HG03108 (cell line): ENCODE measurements around the gene CHP1.
"Not testable (repeated sequence)": the region's sequence is repeated elsewhere in the genome, so short reads cannot be mapped to it uniquely, and the experiment has no call there.

Experiments
- ATAC-seq: cut with Tn5 transposase; IDR thresholded peaks from one replicate; pipeline ENCODE4 v1.9.1; 2021; ENCODE audit warnings: moderate library complexity; ENCODE audit not compliant: unreplicated experiment

The CHP1 gene

DNA sequence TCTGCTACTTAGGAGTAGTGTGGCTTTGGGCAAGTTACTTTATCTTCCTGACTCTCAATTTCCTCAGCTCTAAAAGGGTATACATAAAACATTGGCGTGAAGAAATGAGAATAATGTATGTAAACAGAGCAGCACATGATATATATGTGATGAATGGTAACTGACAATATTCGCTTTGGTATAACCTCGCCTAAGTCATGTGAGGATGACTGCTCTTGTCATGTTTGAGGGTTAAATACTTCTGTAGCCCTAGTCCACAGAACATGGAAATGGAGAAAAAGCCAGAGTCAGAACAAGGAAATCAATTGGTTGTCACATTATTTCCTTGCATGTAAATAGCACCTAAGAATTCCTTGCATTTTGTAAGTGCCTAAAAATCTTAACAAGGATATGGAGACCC is 25.0 kb downstream of the CHP1 start:
- ATAC-seq: no peak

DNA sequence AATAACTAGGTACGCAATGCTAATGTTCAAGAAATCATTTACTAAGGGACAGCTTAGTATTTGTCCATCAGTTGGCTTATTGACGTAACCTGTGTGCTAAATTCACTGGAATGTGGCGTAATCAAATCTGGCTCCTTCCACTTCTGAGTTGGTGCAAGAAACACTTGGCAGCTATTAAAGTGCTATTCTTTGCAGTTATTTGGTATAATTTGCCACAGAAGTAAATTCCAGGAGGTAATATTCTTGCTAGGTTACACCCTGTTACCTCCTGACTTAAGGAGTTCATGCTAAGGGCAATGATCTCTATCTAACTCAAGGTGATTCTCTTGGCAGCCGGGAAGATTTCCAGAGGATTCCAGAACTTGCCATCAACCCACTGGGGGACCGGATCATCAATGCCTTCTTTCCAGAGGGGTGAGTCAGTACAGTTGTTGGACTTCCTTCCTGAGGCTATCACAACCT is 25.5 kb downstream of the CHP1 start:
- ATAC-seq: no peak

DNA sequence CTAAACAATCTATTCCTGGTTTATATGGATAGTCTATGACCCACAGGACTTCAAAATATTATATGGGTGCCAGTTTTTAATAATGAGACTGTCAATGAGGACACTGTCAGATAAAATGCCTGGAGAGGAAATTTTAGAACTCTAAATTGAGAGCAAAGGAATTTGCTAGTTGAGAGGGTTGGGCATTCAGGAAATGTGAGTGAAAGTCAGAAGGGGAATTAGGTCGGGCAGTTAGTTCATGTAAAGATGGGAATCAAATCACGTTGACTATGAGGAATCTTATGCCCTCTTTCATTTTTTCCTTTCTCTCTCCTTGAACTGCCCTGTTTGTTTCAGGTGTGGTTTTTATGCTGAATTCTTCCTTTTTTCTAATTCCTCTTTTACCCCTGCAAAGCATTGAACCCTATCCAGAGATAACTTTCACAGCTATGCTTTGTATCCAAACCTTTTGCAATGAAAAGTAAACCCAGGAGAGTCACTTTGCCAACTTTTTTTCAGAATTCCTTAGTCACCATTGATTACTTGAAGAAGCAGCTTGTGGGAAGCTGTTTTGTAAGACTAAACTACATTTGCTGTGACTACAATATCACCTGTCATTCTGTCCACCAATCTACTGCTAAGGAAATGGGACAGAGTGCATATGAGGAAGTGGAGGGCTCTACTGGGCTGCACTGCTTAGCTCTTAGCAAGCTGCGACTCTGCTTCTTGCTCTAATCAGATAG is 27.8 kb downstream of the CHP1 start:
- no peak for ATAC-seq

- no peak for ATAC-seq
These were observed 28.6 kb downstream of the CHP1 start for GRCh38 chr15:41259546-41260189.

DNA sequence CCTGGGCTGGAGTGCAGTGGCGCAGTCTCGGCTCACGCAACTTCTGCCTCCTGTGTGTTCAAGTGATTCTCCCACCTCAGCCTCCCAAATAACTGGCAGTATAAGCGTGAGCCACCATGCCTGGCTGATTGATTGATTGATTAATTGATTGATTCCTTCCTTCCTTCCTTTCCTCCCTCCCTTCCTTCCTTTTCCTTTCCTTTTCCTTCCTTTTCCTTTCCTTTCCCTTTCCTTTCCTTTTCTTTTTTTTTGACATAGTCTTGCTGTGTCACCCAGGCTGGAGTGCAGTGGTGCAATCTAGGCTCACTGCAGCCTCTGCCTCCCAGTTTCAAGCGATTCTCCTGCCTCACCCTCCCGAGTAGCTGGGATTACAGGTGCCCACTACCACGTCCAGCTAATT is 29.9 kb downstream of the CHP1 start:
- ATAC-seq: not testable (repeated sequence)

DNA sequence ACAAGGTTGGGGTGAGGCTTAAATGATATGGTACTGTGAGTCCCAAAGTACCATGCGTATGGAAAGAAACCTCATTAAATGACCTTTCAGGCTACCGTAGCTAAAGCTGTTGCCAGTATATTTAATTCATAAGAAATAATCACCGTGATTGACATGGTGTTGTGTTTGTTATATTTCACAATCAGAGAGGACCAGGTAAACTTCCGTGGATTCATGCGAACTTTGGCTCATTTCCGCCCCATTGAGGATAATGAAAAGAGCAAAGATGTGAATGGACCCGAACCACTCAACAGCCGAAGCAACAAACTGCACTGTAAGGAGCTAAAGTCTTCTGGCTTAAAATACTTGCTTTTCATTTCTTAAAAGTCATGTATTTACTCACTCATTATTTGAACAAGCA is 31.5 kb downstream of the CHP1 start:
- ATAC-seq: no peak

DNA sequence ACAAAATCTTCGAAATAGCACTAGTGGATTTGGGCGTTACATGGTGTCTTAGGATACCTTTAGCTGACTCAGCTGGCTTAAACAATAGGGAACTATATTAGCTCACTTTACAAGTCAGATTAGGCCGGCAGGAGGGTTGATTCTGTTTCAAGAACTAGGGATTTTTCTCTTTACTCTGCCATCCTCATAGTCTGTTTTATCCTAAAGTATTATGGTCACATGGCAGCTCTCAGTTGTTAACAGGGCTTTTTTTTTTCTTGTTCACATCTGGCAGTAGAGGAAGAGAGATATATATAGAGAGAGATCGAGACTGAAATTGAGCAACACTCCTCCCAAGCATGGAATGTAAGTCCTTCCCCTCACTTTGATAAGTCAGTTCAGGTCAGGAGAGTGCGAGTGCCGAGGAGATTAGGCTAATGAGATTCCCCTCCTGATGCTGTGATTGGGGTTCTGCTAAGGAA is 32.9 kb downstream of the CHP1 start:
- no peak for ATAC-seq

- ATAC-seq: no peak
These were observed 38.8 kb downstream of the CHP1 start for GRCh38 chr15:41269887-41270286.

DNA sequence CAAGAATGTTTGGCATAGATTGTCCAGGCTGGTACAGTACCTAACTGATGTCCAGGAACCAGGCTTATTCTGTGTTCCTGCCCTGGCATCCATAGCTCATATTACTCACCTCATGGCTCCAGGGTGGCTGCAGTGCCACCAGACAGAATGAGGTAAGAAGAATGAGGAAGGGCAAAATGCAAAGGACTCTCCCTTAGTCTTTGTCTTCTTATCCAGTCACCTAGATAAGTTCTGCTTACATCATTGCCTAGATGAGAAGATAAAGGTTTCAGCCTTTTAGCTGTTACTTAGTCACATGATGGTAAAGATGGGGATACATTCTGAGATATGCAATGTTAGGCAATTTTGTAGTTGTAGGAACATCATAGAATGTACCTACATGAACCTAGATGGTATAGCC is 45.8 kb downstream of the CHP1 start:
- no peak for ATAC-seq

- no peak for ATAC-seq
These were observed 47.3 kb downstream of the CHP1 start for GRCh38 chr15:41278319-41278718.

DNA sequence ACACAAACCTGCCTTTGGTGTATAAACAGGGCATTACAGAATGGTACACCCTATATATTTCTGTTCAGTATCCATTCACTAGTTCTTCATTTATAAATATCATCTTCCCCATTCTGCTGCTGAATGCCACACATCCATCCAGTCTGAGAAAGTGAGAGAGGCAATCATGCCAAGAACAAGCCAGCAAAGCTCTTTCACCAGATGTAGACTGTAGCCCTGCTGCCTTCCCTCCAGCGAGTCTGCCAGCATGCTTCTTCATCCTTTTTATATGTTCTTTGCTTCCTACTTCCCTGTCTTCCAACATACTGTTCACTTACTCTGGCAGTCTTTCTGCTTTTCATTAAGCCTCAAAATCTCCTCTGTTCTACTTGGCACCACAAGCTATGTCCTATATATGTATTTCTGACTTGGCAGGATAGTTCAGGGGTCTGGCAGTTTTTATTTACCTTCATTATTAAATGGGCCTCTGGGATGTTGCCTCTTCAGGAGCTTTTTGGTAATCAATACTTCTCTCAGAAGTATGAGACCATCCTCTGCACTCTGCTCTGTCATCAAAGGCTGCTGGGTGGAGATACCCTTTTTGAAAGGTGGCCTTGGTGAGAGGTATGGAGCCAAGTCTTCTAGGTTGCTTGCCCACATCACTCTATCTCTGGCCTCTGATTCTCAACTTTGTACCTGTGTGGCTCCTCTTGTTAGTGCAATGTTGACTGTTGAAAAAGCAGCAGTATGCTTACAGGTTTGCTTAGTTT is 48.6 kb downstream of the CHP1 start:
- ATAC-seq: no peak

DNA sequence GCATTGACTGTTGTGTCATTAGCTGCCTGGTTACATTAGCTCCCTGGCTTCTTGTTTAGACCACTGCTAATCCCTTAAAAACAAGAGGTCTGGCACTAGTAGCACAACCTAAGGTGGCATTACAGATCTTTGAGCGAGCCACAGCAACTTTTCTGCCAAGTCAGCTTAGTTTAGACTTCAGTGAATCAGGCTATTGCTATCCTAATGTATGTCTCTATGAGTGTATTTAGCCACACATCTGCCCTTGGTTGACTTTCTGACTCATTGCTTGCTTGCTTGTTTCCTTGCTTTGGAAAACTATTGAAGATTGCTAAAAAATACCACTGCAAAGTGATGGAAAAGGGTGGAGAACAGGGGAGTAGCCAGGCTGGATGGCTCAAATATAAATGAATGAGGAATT is 50.2 kb downstream of the CHP1 start:
- no peak for ATAC-seq

- not testable (repeated sequence) for ATAC-seq
These were observed 51.4 kb downstream of the CHP1 start for GRCh38 chr15:41282436-41282835.

GRCh38 chr15:41282980-41283652 is 52.0 kb downstream of the CHP1 start:
- not testable (repeated sequence) for ATAC-seq

GRCh38 chr15:41283653-41284426 is 52.8 kb downstream of the CHP1 start:
- ATAC-seq: peak; percentile 92

GRCh38 chr15:41284427-41285177 is 53.5 kb downstream of the CHP1 start:
- ATAC-seq: no peak

DNA sequence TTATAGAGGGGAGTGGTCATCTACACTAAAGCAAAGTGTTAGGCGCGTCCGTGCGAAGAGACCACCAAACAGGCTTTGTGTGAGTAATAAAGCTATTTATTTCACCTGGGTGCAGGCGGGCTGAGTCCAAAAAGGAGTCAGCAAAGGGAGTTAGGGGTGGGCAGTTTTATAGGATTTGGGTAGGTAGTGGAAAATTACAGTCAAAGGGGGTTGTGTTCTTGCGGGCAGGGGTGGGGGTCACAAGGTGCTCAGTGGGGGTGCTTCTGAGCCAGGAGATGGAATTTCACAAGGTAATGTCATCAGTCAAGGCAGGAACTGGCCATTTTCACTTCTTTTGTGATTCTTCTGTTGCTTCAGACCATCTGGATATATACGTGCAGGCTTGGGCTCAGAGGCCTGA is 54.2 kb downstream of the CHP1 start:
- ATAC-seq: no peak

DNA sequence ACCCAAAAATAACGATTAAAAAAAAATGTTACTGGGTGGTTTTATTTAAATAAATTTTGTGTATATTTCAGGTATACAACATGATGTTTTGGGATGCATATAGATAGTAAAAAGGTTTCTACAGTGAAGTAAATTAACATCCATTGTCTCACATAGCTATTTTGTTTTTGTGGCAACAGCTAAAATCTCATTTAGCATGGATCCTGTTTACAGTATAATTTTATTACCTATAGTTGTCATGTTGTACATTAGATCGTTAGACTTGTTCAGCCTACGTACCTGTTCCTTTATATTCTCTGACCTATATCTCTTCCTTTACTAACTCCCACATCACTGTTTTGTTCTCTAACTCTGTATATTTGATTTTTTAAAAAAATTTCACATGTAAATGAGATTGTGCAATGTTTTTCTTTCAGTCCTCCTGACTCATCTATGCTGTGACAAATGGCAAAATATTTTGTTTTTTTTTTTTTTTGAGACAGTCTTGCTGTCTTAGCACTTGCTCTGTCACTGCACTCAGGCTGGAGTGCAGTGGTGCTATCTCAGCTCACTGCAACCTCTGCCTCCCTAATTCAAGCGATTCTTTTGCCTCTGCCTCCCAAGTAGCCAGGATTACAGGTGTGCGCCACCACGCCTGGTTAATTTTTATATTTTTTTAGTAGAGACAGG is 55.7 kb downstream of the CHP1 start:
- no peak for ATAC-seq

DNA sequence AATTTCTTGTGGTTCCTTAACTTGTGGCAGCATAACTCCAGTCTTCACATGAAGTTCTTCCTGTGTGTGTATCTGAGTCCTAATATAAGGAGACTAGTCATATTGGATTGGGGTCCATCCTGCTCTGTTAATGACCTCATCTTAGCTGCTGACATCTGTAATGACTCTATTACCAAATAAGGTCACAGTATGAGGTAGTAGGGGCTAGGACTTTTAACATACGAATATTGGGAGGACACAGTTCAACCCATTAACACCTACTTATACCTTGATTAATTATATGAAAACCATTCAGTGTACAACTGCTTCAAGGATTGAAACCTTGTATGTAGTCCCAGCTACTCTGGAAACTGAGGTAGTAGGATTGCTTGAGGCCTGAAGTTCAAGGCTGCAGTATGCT is 57.4 kb downstream of the CHP1 start:
- ATAC-seq: no peak
